GM21423 (cell line): Measurements from ENCODE around the gene RDH5.
A peak's percentile ranks its signal among the peaks of the same experiment; 100 is the strongest.
"Not testable (repeated sequence)": the region's sequence is repeated elsewhere in the genome, so short reads cannot be mapped to it uniquely, and the experiment has no call there.

ENCODE experiments used
- ATAC-seq: cut with Tn5 transposase; IDR thresholded peaks from one replicate; pipeline ENCODE4 v1.9.1; 2021; ENCODE audit warnings: mild to moderate bottlenecking, moderate library complexity; ENCODE audit not compliant: unreplicated experiment

Gene RDH5

GRCh38 chr12:55743406-55744339 is 23.5 kb downstream of the RDH5 start:
- ATAC-seq: peak; percentile 37

- ATAC-seq: no peak
Observed at GRCh38 chr12:55744340-55745030, 24.3 kb downstream of the RDH5 start.

DNA sequence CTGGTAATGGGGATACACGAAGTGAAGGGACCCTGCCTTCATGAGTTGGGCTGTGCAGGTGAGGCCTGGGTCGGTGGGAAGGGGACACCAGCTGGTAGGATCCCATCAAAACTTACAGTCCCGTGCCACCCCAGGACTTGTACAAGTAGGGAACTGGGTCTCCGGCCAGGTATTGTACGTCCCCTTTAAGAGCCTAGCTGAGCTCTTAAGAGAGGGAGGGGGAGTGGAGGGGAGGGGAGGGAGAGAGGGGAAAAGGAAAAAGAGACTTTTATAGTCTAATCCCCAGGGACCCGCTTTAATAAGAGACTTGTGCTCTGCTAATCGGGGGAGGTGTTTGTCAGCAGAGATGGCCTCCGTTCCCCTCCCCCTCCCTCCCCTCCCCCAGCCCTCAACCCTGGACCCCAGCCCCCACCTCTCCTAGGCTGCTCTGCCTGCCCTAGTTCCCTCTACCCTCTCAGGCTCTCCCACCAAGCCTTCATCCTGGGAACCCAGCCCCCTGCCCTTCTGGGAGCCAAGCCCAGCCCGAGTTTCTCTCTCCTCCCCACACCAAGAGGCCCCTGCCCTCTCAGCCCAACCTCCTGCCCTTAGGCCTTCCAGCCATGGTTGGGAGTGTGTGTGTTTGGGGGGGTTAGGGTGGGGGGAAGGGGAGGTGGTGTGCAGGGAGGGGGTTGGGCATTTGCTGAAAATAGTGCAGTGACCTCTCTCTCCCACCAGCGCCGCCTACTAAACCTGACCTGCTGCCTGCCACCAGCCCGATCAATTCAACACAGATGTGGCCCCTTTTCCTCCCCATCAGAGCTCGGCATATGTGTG is 25.4 kb downstream of the RDH5 start:
- no peak for ATAC-seq

DNA sequence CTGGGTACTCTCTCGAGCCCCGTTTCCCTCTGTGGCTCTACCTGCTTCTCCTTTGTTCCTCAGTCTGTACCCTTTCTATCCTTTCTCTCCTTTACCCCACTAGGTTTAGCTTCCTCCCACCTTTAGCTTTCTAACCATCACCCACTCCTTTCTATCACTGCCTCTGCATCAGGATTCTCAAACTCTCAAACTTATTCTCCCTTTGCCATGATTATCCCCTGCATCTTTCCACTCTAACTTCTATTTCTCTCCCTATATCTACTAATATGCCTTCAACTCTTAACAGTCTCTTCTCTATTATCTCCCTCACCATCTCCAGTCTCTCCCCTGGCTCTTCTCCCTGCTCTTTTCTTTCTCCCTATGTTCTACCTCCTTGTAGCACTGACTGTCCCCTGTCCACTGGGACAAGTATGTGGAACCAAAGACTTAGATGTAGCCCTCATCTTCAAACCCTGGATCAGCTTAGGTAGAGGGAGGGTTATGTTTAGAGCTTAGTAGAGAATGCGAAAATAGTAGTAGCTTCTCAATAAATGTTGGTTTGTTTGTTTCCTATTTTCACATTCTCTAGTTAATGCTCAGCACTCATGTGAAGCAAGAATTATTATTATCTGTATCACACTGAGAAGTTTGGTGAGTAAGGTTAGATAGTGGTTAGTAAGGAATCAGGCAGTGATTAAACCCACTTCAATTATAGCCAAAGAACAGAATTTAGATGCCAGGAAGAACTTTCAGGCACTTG is 26.1 kb downstream of the RDH5 start:
- no peak for ATAC-seq

DNA sequence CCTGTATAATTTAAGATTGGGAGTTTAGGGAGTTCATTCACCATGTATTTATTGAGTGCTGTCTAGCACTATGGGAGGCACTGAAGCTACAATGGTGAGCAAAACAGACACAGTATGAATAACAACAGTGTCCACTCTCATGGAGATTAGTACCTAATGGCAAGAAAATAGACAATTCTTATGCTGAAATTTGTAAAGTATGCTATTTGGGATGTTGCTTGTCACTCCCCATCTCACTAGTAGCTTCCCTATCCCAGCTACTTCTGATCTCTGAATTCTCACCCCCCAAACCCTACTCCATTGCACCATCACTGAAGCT is 26.7 kb downstream of the RDH5 start:
- no peak for ATAC-seq

- no peak for ATAC-seq
Observed at GRCh38 chr12:55748230-55748993, 28.2 kb downstream of the RDH5 start.

GRCh38 chr12:55755246-55755645 is 35.1 kb downstream of the RDH5 start:
- no peak for ATAC-seq

DNA sequence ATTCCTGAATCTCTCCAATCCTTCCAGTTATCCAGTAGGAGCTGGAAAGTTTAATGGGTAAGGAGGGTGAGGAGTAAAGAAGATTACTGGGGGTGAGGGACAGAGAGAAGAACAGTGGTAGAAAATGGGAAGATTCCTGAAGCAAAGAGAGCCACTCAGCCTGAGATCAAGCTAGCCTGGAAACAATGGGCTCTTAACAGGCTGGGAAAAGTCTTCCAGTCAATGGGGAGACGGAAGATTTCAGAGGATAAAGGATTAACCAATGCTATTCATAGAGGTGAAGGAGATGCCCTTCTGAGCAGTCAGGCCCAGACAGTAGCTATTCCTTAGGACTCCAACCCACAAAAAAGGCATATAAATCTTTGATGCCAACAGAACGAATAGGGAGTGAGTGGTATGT is 37.5 kb downstream of the RDH5 start:
- ATAC-seq: no peak

GRCh38 chr12:55758575-55758974 is 38.4 kb downstream of the RDH5 start:
- not testable (repeated sequence) for ATAC-seq

- no peak for ATAC-seq
Observed at GRCh38 chr12:55760663-55761062, 40.5 kb downstream of the RDH5 start.

DNA sequence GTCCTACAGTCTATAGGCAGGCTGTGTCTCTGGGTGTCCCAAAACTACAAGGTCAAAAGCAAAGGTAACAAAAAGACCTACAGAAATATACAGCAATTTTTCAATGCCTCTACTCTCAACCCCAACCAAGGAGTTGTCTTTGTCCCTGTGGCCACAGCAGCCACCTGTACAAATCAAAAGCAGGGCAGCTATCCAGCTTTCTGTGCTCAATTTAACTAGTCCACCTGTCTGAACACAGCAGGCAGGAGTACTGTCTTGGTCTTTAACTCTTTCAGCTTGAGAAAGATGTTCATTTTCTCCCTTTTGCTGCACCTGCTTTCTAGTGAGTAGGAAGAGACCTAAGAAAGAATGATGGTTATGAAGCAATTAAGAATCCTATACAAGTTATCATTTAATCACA is 42.5 kb downstream of the RDH5 start:
- ATAC-seq: no peak

- ATAC-seq: no peak
Observed at GRCh38 chr12:55765736-55766290, 45.6 kb downstream of the RDH5 start.

- ATAC-seq: no peak
Observed at GRCh38 chr12:55767156-55767555, 47.0 kb downstream of the RDH5 start.

DNA sequence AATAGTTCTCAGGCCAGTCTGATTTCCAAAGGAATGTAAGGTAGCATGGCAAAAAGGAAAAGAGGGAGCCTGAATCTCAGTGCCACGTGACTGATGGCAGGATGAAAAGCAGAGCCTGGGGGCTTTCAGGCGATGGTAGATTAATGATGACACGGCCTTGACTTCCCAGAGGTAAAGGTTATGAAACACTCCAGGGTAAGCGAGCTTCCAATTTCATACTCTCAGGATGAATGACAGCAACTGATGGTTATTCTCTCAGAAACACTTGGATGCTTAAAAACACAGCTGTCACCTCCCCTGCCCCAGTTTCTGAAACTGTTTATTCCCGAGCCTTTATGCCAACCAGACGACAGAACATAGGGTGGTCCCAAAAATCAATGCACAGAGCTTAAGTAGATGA is 51.5 kb downstream of the RDH5 start:
- ATAC-seq: no peak
